DND-41 (cell line): Measurements from ENCODE around the gene ZSWIM6.

Experiments used
- EZH2 ChIP-seq: IDR thresholded peaks from 3 replicates; pipeline ENCODE4 v1.6.1; 2012; ENCODE audit warnings: borderline replicate concordance, low read depth, mild to moderate bottlenecking, moderate library complexity, low read length, inconsistent platforms; ENCODE audit not compliant: severe bottlenecking
- TF ChIP-seq, protein P1 (sequence below): IDR thresholded peaks from 2 replicates; pipeline ENCODE4 v1.5.1; 2012; ENCODE audit warnings: borderline replicate concordance, low read length, moderate library complexity, mild to moderate bottlenecking; ENCODE audit not compliant: poor library complexity, severe bottlenecking; ENCODE audit errors: extremely low read depth

DNA sequence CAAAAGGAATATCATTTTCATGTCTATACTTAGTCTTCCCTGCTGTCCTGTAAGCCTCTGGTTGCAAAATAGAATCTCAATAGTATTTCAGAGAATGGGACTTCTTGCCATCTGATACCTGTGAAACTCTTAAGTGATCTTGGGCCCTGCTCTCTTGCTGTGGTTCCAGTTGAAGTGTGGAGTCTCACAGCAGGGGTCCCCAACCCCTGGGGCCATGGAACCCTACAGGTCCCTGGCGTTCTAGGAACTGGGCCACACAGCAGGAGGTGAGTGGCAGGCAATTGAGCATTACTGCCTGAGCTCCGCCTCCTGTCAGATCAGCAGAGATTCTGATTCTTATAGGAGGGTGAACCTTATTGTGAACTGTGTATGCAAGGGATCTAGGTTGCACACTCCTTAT lies 65.9 kb downstream of the ZSWIM6 start:
- TF ChIP-seq, protein P1, sequence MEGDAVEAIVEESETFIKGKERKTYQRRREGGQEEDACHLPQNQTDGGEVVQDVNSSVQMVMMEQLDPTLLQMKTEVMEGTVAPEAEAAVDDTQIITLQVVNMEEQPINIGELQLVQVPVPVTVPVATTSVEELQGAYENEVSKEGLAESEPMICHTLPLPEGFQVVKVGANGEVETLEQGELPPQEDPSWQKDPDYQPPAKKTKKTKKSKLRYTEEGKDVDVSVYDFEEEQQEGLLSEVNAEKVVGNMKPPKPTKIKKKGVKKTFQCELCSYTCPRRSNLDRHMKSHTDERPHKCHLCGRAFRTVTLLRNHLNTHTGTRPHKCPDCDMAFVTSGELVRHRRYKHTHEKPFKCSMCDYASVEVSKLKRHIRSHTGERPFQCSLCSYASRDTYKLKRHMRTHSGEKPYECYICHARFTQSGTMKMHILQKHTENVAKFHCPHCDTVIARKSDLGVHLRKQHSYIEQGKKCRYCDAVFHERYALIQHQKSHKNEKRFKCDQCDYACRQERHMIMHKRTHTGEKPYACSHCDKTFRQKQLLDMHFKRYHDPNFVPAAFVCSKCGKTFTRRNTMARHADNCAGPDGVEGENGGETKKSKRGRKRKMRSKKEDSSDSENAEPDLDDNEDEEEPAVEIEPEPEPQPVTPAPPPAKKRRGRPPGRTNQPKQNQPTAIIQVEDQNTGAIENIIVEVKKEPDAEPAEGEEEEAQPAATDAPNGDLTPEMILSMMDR: no peak
- TF ChIP-seq EZH2: no peak
